ENCODE measurements around the gene DPH6.

DPH6 gene

GRCh38 chr15:35540021-35540420, 5.9 kb downstream of the DPH6 start:
- DNase-seq: no peak

- DNase-seq: no peak
These were observed 10.5 kb downstream of the DPH6 start for GRCh38 chr15:35535365-35535916.

DNA sequence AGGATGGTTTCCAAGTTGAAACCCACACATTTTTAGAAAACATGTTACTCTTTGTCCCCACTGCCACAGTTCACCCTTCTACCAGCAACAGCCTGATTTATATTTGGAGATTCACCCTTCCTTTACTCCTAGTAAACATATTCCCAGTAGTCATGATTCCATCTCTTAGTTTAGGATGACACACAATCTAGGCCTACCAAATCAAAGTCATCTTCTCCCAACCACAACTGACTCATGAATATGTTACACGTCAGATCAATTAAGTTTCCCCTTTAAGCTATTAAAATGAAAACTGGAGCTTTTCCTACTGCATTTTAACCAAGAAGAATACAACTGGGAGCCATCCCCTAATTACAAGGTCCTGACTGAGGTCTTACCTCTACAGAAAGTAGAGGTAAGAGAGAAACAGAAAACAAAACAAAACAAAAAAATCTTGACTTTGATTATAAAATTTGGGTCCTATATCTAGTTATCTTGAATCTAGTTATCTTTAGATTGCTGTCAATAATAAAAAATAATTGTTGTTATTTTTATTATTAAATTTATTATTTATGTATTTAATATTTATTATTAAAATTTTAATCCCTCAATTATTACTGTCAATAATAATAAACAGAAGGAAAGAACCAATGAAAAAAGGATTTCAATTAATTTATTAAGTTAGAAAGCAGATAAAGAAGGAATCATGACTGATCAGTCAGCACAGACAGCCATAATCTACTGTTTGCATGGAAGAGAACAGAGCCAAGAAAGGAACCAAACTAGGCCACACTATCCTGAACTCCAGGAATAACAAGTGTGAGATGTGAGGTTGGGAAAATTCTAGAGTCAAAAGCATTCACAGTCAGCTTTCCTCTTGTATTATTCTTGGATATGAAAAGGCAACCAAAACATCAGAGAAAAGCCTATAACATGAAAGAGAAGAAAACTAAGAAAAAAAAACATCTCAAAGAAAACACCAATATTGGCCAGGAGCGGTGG, 12.5 kb downstream of the DPH6 start:
- no peak for DNase-seq

GRCh38 chr15:35530698-35531097, 15.3 kb downstream of the DPH6 start:
- no peak for DNase-seq

GRCh38 chr15:35529784-35530183, 16.2 kb downstream of the DPH6 start:
- DNase-seq: no peak

GRCh38 chr15:35522061-35522460, 23.9 kb downstream of the DPH6 start:
- DNase-seq: no peak

DNA sequence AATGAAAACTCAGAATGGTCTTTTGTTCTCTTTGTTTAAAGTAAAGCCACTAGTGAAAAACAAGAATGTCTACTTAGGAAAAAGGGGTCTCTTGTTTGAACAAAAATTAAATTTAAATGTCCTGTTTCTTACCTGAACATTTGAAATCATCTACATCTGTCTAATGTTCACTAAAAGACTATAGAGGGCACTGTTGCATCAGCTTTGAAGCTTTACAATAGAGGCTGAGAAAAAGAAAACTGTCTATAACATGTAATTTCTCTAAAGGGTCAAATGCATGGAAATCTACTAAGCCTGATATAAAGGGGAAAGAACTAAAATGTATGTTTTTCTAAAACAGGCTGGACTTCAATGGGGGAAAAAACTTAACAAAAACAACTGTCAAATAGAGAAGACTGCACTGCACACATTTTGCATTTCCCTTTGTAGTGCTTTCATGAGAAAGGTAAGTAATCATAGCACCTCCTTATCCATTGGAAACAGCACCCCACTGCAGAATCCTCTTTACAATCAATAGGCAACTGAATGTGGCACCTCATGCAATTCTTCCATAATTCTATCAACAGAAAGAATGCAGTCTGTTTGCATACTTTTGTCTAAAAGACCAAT, 26.3 kb downstream of the DPH6 start:
- no peak for DNase-seq

GRCh38 chr15:35519052-35519451, 26.9 kb downstream of the DPH6 start:
- no peak for DNase-seq

DNA sequence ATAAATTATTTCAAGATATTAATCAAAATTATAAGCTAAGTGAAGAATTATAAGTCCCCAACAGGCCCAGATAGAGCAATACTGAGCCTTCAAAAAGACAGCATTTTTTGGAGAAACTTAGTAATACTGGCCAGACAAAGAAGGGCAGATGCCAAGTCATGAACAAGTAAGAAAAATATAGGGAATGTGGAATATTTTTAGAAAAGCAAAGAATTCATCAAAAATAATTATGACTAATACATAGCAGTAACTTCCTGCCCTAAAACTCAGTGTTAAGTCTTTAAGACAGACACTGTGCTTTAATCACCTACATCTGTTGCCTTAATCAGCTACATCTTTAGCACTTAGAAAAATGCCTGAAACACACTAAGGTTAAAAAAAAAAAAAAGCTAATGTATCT, 31.2 kb downstream of the DPH6 start:
- no peak for DNase-seq

DNA sequence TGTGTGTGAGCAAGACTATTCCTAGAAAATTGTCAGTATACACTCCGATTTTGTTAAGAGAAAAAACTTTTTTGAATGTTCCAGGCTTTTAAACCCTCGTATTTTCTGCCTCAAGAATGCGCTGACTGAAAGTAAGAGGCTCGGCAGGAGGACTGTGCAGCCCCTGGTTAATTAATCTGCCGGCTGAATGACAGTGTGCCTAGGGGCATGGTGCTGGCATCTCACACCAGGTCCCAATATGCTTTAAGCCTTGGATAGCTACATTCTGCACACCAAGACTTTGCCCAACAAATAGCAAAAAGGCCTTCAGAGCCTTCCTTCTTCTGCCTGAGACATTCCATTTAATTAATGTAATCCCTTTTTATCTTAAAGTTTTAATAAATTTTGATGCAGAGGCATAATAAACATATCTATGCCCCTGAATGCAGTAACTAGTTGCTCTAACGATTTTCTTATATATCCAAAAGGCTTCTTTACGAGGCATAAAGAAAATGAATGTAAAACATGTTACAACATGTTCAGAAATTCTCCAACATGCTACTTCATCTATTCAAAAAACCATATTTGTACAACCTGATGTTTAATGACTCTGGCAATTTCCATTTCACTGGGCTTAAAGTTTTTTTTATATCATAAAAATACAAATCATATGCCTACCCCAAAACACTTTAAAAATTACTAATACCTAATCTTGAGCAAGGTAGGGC, 37.9 kb downstream of the DPH6 start:
- DNase-seq: no peak

- no peak for DNase-seq
These were observed 39.6 kb downstream of the DPH6 start for GRCh38 chr15:35506272-35506870.

DNA sequence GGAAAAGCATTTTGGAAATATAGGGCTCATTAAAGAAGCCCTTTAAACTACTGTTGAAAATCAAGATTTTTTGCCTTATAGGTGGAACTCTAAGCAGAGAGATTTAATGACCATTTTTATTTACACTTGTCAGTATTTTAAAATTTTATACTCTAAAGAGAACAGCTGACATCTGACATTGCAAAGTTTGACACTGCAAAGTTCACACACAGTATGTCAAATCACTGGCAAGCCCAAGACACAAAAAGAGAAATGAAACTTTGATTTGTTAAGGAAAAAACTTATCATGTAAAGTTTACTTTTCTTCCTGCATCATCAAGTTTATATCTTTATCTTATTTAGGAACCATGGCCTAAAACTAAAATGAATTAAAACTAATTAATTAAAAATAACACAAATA, 40.2 kb downstream of the DPH6 start:
- DNase-seq: no peak

DNA sequence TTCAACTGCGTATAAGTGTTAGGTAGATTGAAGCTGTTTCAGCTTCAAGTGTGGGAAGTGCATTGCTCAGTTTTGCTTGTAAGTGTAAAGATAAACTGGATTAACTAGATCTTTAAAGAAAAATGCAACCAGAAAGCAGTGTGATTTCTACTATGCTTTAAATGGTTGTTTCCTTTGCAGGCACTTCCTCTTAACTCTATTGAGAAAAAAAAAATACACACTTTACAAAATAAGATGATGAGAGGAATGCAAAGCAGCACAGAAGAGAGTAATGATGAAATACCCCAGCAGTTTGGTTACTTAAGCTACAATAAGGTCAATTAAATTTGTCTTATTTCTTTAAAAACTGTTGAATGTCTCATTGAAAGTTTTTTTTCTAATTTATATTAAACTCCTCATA, 40.8 kb downstream of the DPH6 start:
- no peak for DNase-seq

DNA sequence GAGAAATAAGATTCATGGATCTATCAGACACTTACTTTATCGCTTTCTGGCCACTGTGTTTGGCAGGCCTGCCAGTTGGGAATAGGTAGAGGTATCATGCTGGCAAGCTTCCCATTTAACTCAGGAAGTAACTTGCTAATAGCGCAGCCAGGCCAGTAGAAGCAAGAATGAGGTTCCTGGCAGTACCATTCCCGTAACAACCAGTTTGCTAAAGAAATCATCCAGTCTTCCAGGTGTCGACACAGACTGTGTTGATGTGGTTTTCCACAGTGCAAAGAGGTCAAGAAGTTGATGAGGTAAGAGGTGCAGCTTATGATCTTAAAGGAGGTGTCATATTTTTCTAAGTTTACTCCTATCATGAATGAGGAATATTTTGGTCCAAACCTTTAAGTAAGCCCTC, 46.2 kb downstream of the DPH6 start:
- no peak for DNase-seq

- DNase-seq: no peak
These were observed 49.4 kb downstream of the DPH6 start for GRCh38 chr15:35496585-35496984.

- DNase-seq: no peak
These were observed 50.9 kb downstream of the DPH6 start for GRCh38 chr15:35495080-35495479.

- DNase-seq: no peak
These were observed 54.0 kb downstream of the DPH6 start for GRCh38 chr15:35491999-35492398.

- DNase-seq: no peak
These were observed 54.8 kb downstream of the DPH6 start for GRCh38 chr15:35491173-35491572.

- DNase-seq: no peak
These were observed 55.5 kb downstream of the DPH6 start for GRCh38 chr15:35490511-35490910.

- DNase-seq: no peak
These were observed 58.5 kb downstream of the DPH6 start for GRCh38 chr15:35487417-35487816.

DNA sequence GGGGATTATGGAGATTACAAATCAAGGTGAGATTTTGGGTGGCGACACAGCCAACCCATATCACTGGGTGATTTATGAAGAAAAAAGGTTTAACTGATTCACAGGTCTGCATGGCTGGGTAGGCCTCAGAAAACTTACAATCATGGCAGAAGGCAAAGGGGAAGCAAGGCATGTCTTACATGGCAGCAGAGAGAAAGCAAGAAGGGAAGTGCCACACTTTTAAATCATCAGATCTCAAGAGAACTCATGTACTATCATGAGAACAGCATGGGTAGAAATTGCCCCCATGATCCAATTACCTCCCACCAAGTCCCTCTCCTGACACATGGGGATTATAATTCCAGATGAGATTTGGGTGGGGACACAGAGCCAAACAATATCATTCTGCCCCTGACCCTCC, 59.7 kb downstream of the DPH6 start:
- DNase-seq: no peak

DNA sequence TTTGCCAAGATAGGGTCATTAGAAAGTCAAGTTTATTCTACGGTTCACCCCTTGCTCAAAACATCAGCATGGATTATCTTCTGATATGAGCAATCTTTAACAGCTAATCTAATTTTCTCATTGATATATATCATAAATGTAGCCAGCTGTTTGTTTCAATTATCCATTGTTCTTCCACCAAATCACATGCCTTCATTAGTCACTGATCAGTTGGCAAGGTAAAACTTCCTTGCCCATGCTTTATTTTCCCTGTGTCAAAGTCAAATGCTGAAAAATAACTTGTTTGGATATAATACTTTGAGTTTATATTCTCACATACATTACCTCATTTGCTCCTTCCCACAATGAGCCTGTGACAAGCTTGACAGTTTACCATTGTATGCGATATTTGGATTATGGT, 60.6 kb downstream of the DPH6 start:
- DNase-seq: no peak
